OCI-LY1 (cell line): Measurements from ENCODE around the gene CFAP46.
"Not testable (repeated sequence)": the region's sequence is repeated elsewhere in the genome, so short reads cannot be mapped to it uniquely, and the experiment has no call there.

Source experiments
- EZH2 ChIP-seq: fragments of 200-600 bp; sonication (generic), shearing (Covaris generic); IDR thresholded peaks from 2 replicates; pipeline ENCODE4 v1.8.0; 2017; ENCODE audit warnings: borderline replicate concordance, mixed run types, mild to moderate bottlenecking, antibody characterized with exemption, low read length, moderate library complexity, mixed read lengths
- TF ChIP-seq, protein P1 (sequence below): fragments of 200-600 bp; sonication (generic), shearing (Covaris generic); IDR thresholded peaks from 2 replicates; pipeline ENCODE4 v1.5.1; 2017; ENCODE audit warnings: mild to moderate bottlenecking, antibody characterized with exemption, low read length, moderate library complexity, mixed read lengths

DNA sequence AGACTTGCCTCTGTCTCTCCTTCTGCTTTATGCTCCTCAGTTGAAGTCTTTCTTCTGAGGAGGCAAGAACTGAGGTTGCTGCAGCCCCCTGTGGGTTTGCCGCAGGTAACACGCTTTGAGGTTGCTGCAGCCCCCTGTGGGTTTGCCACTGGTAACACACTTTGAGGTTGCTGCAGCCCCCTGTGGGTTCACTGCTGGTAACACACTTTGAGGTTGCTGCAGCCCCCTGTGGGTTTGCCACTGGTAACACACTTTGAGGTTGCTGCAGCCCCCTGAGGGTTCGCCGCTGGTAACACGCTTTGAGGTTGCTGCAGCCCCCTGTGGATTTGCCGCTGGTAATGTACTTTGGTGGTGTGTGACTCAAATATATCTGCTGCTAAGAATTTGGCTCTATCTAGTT lies 48.6 kb downstream of the CFAP46 start:
- TF ChIP-seq, protein P1, sequence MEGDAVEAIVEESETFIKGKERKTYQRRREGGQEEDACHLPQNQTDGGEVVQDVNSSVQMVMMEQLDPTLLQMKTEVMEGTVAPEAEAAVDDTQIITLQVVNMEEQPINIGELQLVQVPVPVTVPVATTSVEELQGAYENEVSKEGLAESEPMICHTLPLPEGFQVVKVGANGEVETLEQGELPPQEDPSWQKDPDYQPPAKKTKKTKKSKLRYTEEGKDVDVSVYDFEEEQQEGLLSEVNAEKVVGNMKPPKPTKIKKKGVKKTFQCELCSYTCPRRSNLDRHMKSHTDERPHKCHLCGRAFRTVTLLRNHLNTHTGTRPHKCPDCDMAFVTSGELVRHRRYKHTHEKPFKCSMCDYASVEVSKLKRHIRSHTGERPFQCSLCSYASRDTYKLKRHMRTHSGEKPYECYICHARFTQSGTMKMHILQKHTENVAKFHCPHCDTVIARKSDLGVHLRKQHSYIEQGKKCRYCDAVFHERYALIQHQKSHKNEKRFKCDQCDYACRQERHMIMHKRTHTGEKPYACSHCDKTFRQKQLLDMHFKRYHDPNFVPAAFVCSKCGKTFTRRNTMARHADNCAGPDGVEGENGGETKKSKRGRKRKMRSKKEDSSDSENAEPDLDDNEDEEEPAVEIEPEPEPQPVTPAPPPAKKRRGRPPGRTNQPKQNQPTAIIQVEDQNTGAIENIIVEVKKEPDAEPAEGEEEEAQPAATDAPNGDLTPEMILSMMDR: peak; percentile 36; the same call in 1 of the 2 replicates
- TF ChIP-seq EZH2: not testable (repeated sequence)
